Measurements from ENCODE around the gene PAPSS2.
"Not testable (repeated sequence)": the region's sequence is repeated elsewhere in the genome, so short reads cannot be mapped to it uniquely, and the experiment has no call there.

The PAPSS2 gene

DNA sequence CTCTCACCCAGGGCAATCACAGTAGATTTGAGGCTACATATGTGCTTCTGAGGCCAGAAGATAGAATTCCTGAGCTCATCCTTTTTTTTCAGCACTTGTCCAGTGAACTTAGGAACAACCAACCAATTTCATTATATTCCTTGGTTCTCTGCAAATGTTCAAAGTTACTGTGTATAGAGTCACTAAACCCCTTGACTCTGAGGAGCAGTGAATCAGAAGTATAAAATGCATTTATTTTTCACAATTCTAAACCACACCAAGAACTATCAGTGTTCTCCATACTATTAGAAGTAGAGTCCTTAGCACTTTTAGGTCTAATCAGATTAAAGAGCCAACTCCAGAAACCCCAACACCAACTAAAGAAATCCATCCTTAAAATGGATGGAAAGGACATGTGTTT lies 19.6 kb upstream of the PAPSS2 start:
- DNase-seq (ENCODE audit: low spot score) = no peak
- in situ Hi-C loops (cut with MboI; ENCODE audit: low pct_unique_long_range_greater_than_20kb, low sequenced_read_pairs, unreplicated experiment) = no loop called here
- TF ChIP-seq CTCF (IDR thresholded peaks at IDR 0.05; ENCODE audit: extremely low read depth, insufficient read depth, missing control alignments) = no peak

DNA sequence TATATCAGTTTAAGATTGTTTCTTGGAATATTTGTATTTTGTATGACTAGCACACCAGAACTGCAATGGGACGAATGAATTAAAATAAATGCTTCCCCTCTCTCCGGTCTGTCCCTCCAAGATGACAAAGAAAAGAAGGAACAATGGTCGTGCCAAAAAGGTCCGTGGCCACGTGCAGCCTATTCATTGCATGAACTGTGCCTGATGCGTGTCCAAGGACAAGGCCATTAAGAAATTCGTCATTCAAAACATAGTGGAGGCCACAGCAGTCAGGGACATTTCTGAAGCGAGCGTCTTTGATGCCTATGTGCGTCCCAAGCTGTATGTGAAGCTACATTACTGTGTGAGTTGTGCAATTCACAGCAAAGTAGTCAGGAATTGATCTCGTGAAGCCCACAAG lies 17.2 kb upstream of the PAPSS2 start:
- in situ Hi-C loops (cut with MboI; ENCODE audit: low pct_unique_long_range_greater_than_20kb, low sequenced_read_pairs, unreplicated experiment) = no loop called here

DNA sequence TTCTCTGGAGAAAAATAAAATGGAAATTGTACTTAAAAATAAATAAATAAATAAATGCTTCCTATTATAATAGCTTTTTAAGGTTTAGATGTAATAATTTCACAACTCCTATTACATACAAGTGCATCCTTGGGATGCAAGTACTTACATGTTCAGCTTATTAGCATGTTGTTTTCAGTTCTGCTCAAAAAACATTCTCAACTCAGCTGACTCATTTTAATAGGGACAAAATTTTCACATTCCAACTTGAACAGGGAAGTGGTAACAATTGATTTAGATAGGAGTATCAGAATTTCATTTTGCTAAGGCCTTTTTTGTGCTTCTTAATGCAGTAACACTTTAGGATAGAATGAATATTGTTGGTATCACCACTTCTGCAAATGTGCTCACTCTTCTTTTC lies 16.7 kb upstream of the PAPSS2 start:
- in situ Hi-C loops (cut with MboI; ENCODE audit: low pct_unique_long_range_greater_than_20kb, low sequenced_read_pairs, unreplicated experiment) = no loop called here
- TF ChIP-seq CTCF (IDR thresholded peaks at IDR 0.05; ENCODE audit: extremely low read depth, insufficient read depth, missing control alignments) = no peak
- no peak for DNase-seq (ENCODE audit: low spot score)

More for the DNA sequence above, 17.2 kb upstream of the PAPSS2 start:
- TF ChIP-seq CTCF (IDR thresholded peaks at IDR 0.05; ENCODE audit: extremely low read depth, insufficient read depth, missing control alignments) = no peak
- DNase-seq (ENCODE audit: low spot score) = no peak

DNA sequence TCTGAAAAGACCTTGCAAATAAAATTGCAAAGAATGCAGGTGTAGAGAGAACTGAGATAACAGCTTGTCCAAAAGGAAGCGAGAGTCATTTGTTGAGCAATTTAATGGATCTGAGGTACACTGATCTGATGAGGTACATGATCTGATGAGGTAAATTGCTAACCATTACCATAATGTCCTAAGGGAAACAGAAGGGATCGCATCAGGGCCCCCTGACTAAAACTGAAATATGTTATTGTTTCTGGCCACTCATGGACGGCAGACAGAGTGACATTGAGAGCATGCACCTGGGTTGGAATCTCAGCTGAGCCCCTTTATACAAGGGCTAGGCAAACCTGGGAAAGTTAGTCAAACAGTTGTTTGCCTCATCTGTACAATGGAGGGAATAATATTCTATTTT lies 15.8 kb upstream of the PAPSS2 start:
- DNase-seq (ENCODE audit: low spot score) = no peak
- in situ Hi-C loops (cut with MboI; ENCODE audit: low pct_unique_long_range_greater_than_20kb, low sequenced_read_pairs, unreplicated experiment) = no loop called here
- TF ChIP-seq CTCF (IDR thresholded peaks at IDR 0.05; ENCODE audit: extremely low read depth, insufficient read depth, missing control alignments) = no peak

DNA sequence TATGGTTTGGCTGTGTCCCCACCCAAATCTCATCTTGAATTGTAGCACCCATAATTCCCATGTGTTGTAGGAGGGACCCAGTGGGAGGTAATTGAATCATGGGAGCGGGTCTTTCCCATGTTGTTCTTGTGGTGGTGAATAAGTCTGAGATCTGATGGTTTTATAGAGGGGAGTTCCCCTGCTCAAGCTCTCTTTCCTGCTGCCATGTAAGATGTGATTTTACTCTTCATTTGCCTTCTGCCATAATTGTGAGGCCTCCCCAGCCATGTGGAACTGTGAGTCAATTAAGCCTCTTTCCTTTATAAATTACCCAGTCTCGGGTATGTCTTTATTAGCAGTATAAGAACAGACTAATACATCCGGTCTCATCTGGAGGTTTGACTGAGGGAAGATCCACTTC lies 15.2 kb upstream of the PAPSS2 start:
- DNase-seq (ENCODE audit: low spot score); in situ Hi-C loops (cut with MboI; ENCODE audit: low pct_unique_long_range_greater_than_20kb, low sequenced_read_pairs, unreplicated experiment): not testable (repeated sequence)

GRCh38 chr10:87646192-87646909 lies 13.3 kb upstream of the PAPSS2 start:
- TF ChIP-seq CTCF (IDR thresholded peaks at IDR 0.05; ENCODE audit: extremely low read depth, insufficient read depth, missing control alignments) = no peak
- in situ Hi-C loops (cut with MboI; ENCODE audit: low pct_unique_long_range_greater_than_20kb, low sequenced_read_pairs, unreplicated experiment) = no loop called here
- no peak for DNase-seq (ENCODE audit: low spot score)

DNA sequence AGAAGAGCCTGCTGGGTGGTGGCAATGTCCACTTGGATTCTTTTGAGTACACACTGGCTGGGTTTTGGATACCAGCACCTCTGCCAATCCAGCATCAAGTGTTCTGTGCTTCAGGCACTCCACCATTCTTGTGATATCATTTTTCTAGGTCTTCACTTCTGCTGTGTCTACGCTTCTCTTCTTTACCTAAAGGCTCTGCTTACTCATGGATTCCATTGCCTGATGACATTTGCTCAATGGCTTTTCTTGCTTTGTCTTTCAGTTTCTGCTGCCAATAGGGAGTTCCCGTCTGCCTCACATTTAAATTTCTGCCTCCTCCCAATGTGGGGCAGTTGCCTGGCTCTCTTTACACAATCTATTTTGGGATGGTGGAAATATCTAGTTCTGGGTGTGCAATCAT lies 12.7 kb upstream of the PAPSS2 start:
- no peak for DNase-seq (ENCODE audit: low spot score)
- in situ Hi-C loops (cut with MboI; ENCODE audit: low pct_unique_long_range_greater_than_20kb, low sequenced_read_pairs, unreplicated experiment) = no loop called here

More for the DNA sequence above, 12.7 kb upstream of the PAPSS2 start:
- TF ChIP-seq CTCF (IDR thresholded peaks at IDR 0.05; ENCODE audit: extremely low read depth, insufficient read depth, missing control alignments) = no peak

Data from GM13977 (cell line).